H9 (cell line): ENCODE results near the gene EDRF1. TPM values are rescaled to one million over a fixed set of nuclear protein-coding genes. Genes with fewer than 3 reads are reported as not detected.
A peak's percentile ranks its signal among the peaks of the same experiment; 100 is the strongest.

Experiments used
- DNase-seq: peaks from one replicate; pipeline ENCODE4 v3.0.0-alpha.2; 2017
- H2AFZ ChIP-seq: one replicate; pipeline ENCODE4 v1.6.1; 2013; ENCODE audit warnings: mild to moderate bottlenecking, low read length, control low read depth, moderate library complexity
- H2AK5ac ChIP-seq: 2 replicates; pipeline ENCODE4 v1.6.1; 2013; ENCODE audit warnings: low read length, control low read depth, mixed read lengths; ENCODE audit not compliant: insufficient read length
- H2BK120ac ChIP-seq: one replicate; pipeline ENCODE4 v1.6.1; 2013; ENCODE audit warnings: low read depth, mild to moderate bottlenecking, low read length, control low read depth, inconsistent platforms; ENCODE audit not compliant: poor library complexity, severe bottlenecking
- H2BK12ac ChIP-seq: 2 replicates; pipeline ENCODE4 v1.6.1; 2013; ENCODE audit warnings: low read length, control low read depth, mixed read lengths, low read depth; ENCODE audit not compliant: insufficient read length
- H2BK15ac ChIP-seq: 2 replicates; pipeline ENCODE4 v1.6.1; 2013; ENCODE audit warnings: low read depth, low read length, control low read depth
- H2BK20ac ChIP-seq: one replicate; pipeline ENCODE4 v1.6.1; 2013; ENCODE audit warnings: low read depth, mild to moderate bottlenecking, low read length, control low read depth, inconsistent platforms; ENCODE audit not compliant: poor library complexity, severe bottlenecking
- H2BK5ac ChIP-seq: 2 replicates; pipeline ENCODE4 v1.6.1; 2013; ENCODE audit warnings: low read length, control low read depth, mixed read lengths; ENCODE audit not compliant: insufficient read length
- H3K14ac ChIP-seq: 2 replicates; pipeline ENCODE4 v1.6.1; 2013; ENCODE audit warnings: low read length, control low read depth; ENCODE audit not compliant: insufficient read depth
- H3K18ac ChIP-seq: 2 replicates; pipeline ENCODE4 v1.6.1; 2013; ENCODE audit warnings: low read depth, mild to moderate bottlenecking, mixed read lengths, low read length, control low read depth; ENCODE audit not compliant: insufficient read length
- H3K23ac ChIP-seq: 2 replicates; pipeline ENCODE4 v1.6.1; 2013; ENCODE audit warnings: low read length, control low read depth, mixed read lengths, low read depth; ENCODE audit not compliant: insufficient read length
- H3K23me2 ChIP-seq: 2 replicates; pipeline ENCODE4 v1.6.1; 2013; ENCODE audit warnings: low read depth, mild to moderate bottlenecking, mixed read lengths, low read length, control low read depth; ENCODE audit not compliant: insufficient read length, poor library complexity, severe bottlenecking
- H3K27ac ChIP-seq: 2 replicates; pipeline ENCODE4 v1.5.1; 2013; ENCODE audit warnings: low read length, control low read depth, mixed read lengths, low read depth; ENCODE audit not compliant: insufficient read length
- H3K27me3 ChIP-seq: 2 replicates; pipeline ENCODE4 v1.6.1; 2013; ENCODE audit warnings: low read length, control low read depth, inconsistent platforms; ENCODE audit not compliant: insufficient read depth
- H3K4ac ChIP-seq: 2 replicates; pipeline ENCODE4 v1.6.1; 2013; ENCODE audit warnings: low read depth, mild to moderate bottlenecking, control low read depth, inconsistent platforms, low read length, moderate library complexity
- H3K4me1 ChIP-seq: 2 replicates; pipeline ENCODE4 v1.6.1; 2013; ENCODE audit warnings: low read length, control low read depth, inconsistent platforms; ENCODE audit not compliant: insufficient read depth
- H3K4me2 ChIP-seq: 2 replicates; pipeline ENCODE4 v1.6.1; 2013; ENCODE audit warnings: low read length, control low read depth, mixed read lengths; ENCODE audit not compliant: insufficient read length, insufficient read depth
- H3K56ac ChIP-seq: 2 replicates; pipeline ENCODE4 v1.6.1; 2013; ENCODE audit warnings: low read depth, mild to moderate bottlenecking, mixed read lengths, low read length, control low read depth; ENCODE audit not compliant: insufficient read length
- H3K79me1 ChIP-seq: 2 replicates; pipeline ENCODE4 v1.6.1; 2013; ENCODE audit warnings: low read depth, mild to moderate bottlenecking, moderate library complexity, low read length, control low read depth, inconsistent platforms; ENCODE audit not compliant: insufficient read depth, poor library complexity, severe bottlenecking
- H3K79me2 ChIP-seq: 2 replicates; pipeline ENCODE4 v1.6.1; 2013; ENCODE audit warnings: low read length, control low read depth, inconsistent platforms; ENCODE audit not compliant: insufficient read depth
- H3K9ac ChIP-seq: 2 replicates; pipeline ENCODE4 v1.6.1; 2013; ENCODE audit warnings: low read length, control low read depth, mixed read lengths; ENCODE audit not compliant: insufficient read length; ENCODE audit errors: extremely low read depth
- H3K9me3 ChIP-seq: one replicate; pipeline ENCODE4 v1.6.1; 2013; ENCODE audit warnings: low read depth, low read length, inconsistent platforms; ENCODE audit not compliant: control insufficient read depth
- H3T11ph ChIP-seq: one replicate; pipeline ENCODE4 v1.6.1; 2013; ENCODE audit warnings: mild to moderate bottlenecking, low read length, control low read depth, inconsistent platforms
- H4K20me1 ChIP-seq: one replicate; pipeline ENCODE4 v1.6.1; 2013; ENCODE audit not compliant: control insufficient read depth, insufficient read length, insufficient read depth
- H4K5ac ChIP-seq: 2 replicates; pipeline ENCODE4 v1.6.1; 2013; ENCODE audit warnings: low read depth, mild to moderate bottlenecking, mixed read lengths, low read length, control low read depth; ENCODE audit not compliant: insufficient read length
- H4K8ac ChIP-seq: replicated peaks from 2 replicates; pipeline ENCODE4 v1.6.1; 2013; ENCODE audit warnings: low read length, control low read depth, mixed read lengths, low read depth; ENCODE audit not compliant: insufficient read length
- H4K91ac ChIP-seq: 2 replicates; pipeline ENCODE4 v1.6.1; 2013; ENCODE audit warnings: low read depth, mild to moderate bottlenecking, moderate library complexity, mixed read lengths, low read length, control low read depth; ENCODE audit not compliant: insufficient read length
- H3K27ac Mint-ChIP-seq, 3 experiments: 2 replicates in 2 of 3; 3 replicates in 1 of 3; pipeline ENCODE4 v1.8.0; 2020 to 2021; ENCODE audit warnings: mixed read lengths in 3 of 3, mild to moderate bottlenecking in 1 of 3, moderate library complexity in 1 of 3
- H3K27me3 Mint-ChIP-seq: 2 replicates; pipeline ENCODE4 v1.8.0; 2021; ENCODE audit warnings: low read depth, mild to moderate bottlenecking, moderate library complexity, mixed read lengths
- H3K36me3 Mint-ChIP-seq, 3 experiments: 2 replicates in 2 of 3; 3 replicates in 1 of 3; pipeline ENCODE4 v1.8.0; 2020 to 2021; ENCODE audit warnings: low read depth in 3 of 3, mixed read lengths in 3 of 3; ENCODE audit not compliant: insufficient read depth in 1 of 3
- H3K4me1 Mint-ChIP-seq, 2 experiments: 2 replicates each; pipeline ENCODE4 v1.8.0; 2020; ENCODE audit warnings: mixed read lengths in 2 of 2
- H3K4me3 Mint-ChIP-seq, 2 experiments: 2 replicates in 1 of 2; 3 replicates in 1 of 2; pipeline ENCODE4 v1.8.0; 2020 to 2021; ENCODE audit warnings: mild to moderate bottlenecking in 2 of 2, mixed read lengths in 2 of 2, moderate library complexity in 1 of 2
- H3K9me3 Mint-ChIP-seq, 2 experiments: 2 replicates in 1 of 2; 3 replicates in 1 of 2; pipeline ENCODE4 v1.8.0; 2020; ENCODE audit warnings: mild to moderate bottlenecking in 2 of 2, mixed read lengths in 2 of 2, moderate library complexity in 1 of 2
- CTCF ChIP-seq: fragments of 200-600 bp; sonication (generic); conservative IDR thresholded peaks from 3 replicates; pipeline ENCODE4 v1.8.0; 2021; ENCODE audit warnings: antibody characterized with exemption, mild to moderate bottlenecking
- WGBS: extraction: QIAGEN DNeasy Blood & Tissue Kit; methylation state at CpG from one replicate; pipeline ENCODE4 v1.1.7; 2013; ENCODE audit warnings: missing lambda C conversion rate, low lambda C conversion rate, mixed read lengths; ENCODE audit not compliant: insufficient read length; ENCODE audit errors: extremely low coverage; 5-methylcytosine and 5-hydroxymethylcytosine counted together
- total RNA-seq: library from RNA; stranded (reverse); gene quantifications from 2 replicates; pipeline ENCODE4 v1.2.1, GENCODE V29; 2021

Gene EDRF1
- total RNA-seq, 1 experiment from 2014 or later, result 51.0 TPM

- Histone ChIP-seq H3K9ac (no peak overlapping the region), H2AK5ac (no peak overlapping the region), H3K14ac (no peak overlapping the region), H3K4me1 (no peaks in the 10 kb centered on the region), H2BK12ac (no peak overlapping the region), H4K91ac (no peak overlapping the region), H4K8ac (no peak overlapping the region), H3K79me1 (no peaks in the 10 kb centered on the region), H3K27me3 (no peaks in the 10 kb centered on the region), H3K18ac (no peak overlapping the region), H3K79me2 (no peaks in the 10 kb centered on the region), H2BK5ac (no peak overlapping the region), H2AFZ (no peak overlapping the region), H3T11ph (no peak overlapping the region), H3K4me2 (no peak overlapping the region), H2BK120ac (no peak overlapping the region), H2BK15ac (no peak overlapping the region), H2BK20ac (no peak overlapping the region), H3K23me2 (no peaks in the 10 kb centered on the region), H3K27ac (no peak overlapping the region), H3K4ac (no peak overlapping the region), H4K20me1 (no peaks in the 10 kb centered on the region), H4K5ac (no peak overlapping the region), H3K56ac (no peak overlapping the region), H3K23ac (no peak overlapping the region), H3K9me3 (no peaks in the 10 kb centered on the region)
- Mint-ChIP-seq H3K4me3 (no peak overlapping the region), H3K27ac (peak overlapping the region in 1 of 3 experiments; percentile 85; a peak in 3 of 7 replicates), H3K4me1 (no peaks in the 10 kb centered on the region), H3K27me3 (no peaks in the 10 kb centered on the region), H3K9me3 (no peaks in the 10 kb centered on the region), H3K36me3 (peaks cover 5 to 33% (median 18%) of the 10 kb centered on the region in 3 experiments)
- WGBS, result no CpG with 5 or more reads among the region's 5 CpGs
- no peak for DNase-seq
- no peak for TF ChIP-seq CTCF
Measured at GRCh38 chr10:125797994-125798662, 78.6 kb downstream of the EDRF1 start.
